Transverse colon (tissue), 4 donors: ENCODE data around the gene DISC1. TPM values are rescaled to one million over a fixed set of nuclear protein-coding genes. Genes with fewer than 3 reads are reported as not detected.
"Not testable (repeated sequence)": the region's sequence is repeated elsewhere in the genome, so short reads cannot be mapped to it uniquely, and the experiment has no call there.

Experiments
- DNase-seq: peaks from one replicate; pipeline ENCODE4 v3.0.0-alpha.2; 2019
- H3K27ac ChIP-seq, 4 donors: fragments of 200-600 bp; sonication (generic); 2 replicates each; pipeline ENCODE4 v1.5.1; 2016 to 2018; ENCODE audit warnings: inconsistent platforms in 4 of 4
- H3K27me3 ChIP-seq: fragments of 200-600 bp; sonication (generic); 2 replicates; pipeline ENCODE4 v1.5.1; 2017; ENCODE audit warnings: inconsistent platforms
- H3K36me3 ChIP-seq, 4 donors: fragments of 200-600 bp; sonication (generic); 2 replicates each; pipeline ENCODE4 v1.5.1; 2017 to 2019; ENCODE audit warnings: inconsistent platforms in 4 of 4
- H3K4me1 ChIP-seq, 4 donors: fragments of 200-600 bp; sonication (generic); 2 replicates each; pipeline ENCODE4 v1.5.1; 2017 to 2020; ENCODE audit warnings: inconsistent platforms in 4 of 4
- H3K4me3 ChIP-seq, 4 donors: fragments of 200-600 bp; sonication (generic); 1 replicate in 1 of 4; 2 replicates in 3 of 4; pipeline versions ENCODE4 v1.5.1 to v1.6.1; 2017 to 2019; ENCODE audit warnings: inconsistent platforms in 4 of 4
- H3K9me3 ChIP-seq, 2 donors: fragments of 200-600 bp; sonication (generic); 2 replicates each; pipeline ENCODE4 v1.5.1; 2017 to 2019; ENCODE audit warnings: inconsistent platforms in 2 of 2
- CTCF ChIP-seq, 5 experiments: fragments of 200-600 bp in 3 of 5; fragments of 450-650 bp in 2 of 5; sonication (generic) in 3 of 5; IDR thresholded peaks; 1 replicate in 2 of 5; 2 replicates in 3 of 5; pipeline ENCODE4 v1.5.1; 2016 to 2017; ENCODE audit warnings: antibody characterized with exemption in 5 of 5, inconsistent platforms in 3 of 5, mild to moderate bottlenecking in 2 of 5, moderate library complexity in 1 of 5
- EP300 ChIP-seq: sonication (generic); formaldehyde crosslinking; IDR thresholded peaks from one replicate; pipeline ENCODE4 v1.6.1; 2017; ENCODE audit warnings: antibody characterized with exemption, low read depth
- POLR2A ChIP-seq: fragments of 450-650 bp; IDR thresholded peaks from one replicate; pipeline ENCODE4 v1.6.1; 2016; ENCODE audit warnings: antibody characterized with exemption, mild to moderate bottlenecking, moderate library complexity
- POLR2AphosphoS5 ChIP-seq, 3 donors: sonication (generic); formaldehyde crosslinking; IDR thresholded peaks; one replicate each; pipeline ENCODE4 v1.6.1; 2016; ENCODE audit warnings: antibody characterized with exemption in 3 of 3
- WGBS, 2 donors: methylation state at CpG; one replicate each; pipeline ENCODE4 v1.1.5; 2018; ENCODE audit warnings: low coverage in 1 of 2; 5-methylcytosine and 5-hydroxymethylcytosine counted together
- in situ Hi-C, 4 donors: fragments of 200-750 bp; cut with MboI; loops; one replicate each; pipeline versions ENCODE4 v1.15.0 to v1.15.1; 2017; ENCODE audit warnings: low sequenced_read_pairs in 3 of 4, low pct_ligation_motif_present in 1 of 4, low pct_unique_long_range_greater_than_20kb in 1 of 4
- intact Hi-C: fragments of 100-400 bp; cut with DNase I; formaldehyde crosslinking; loops from one replicate; pipeline ENCODE4 v1.15.1; 2023; ENCODE audit warnings: low total_unique reads
- total RNA-seq, 4 donors: library from RNA; depleted of rRNA; stranded (reverse); fragments of >200 nt; gene quantifications; one replicate each; pipeline ENCODE4 v1.1.0, GENCODE V29; 2016

The DISC1 gene
- total RNA-seq, 4 donors from 2014 or later = 7.8 to 20.3 (median 11.5) TPM

DNA sequence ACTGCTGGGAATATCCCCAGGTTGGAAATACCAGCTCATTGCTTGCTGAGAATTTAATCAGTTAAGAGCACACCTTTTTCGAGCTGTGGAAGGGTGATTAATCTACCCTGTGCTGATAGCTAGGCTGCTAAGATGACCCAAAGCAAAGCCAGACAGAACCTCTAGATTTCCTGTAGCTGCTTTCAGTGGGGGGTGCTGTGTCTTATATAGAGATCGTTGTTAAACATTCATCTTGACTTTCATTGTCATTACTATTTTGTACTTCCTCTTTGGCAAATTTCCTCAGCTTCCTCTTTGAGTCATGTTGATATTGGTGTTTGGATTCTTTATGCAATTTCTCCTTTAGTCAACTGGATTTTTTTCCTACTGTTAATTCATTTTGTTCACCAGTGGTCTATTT, 155.3 kb downstream of the DISC1 start:
- intact Hi-C loops (no loop called here), in situ Hi-C loops (no loop called here)
- Histone ChIP-seq H3K9me3 (no peaks in the 10 kb centered on the region), H3K4me1 (peaks cover 0 to 13% (median 2%) of the 10 kb centered on the region in 4 donors), H3K27ac (no peak overlapping the region), H3K27me3 (no peaks in the 10 kb centered on the region), H3K4me3 (no peak overlapping the region), H3K36me3 (no peaks in the 10 kb centered on the region)
- DNase-seq = no peak
- WGBS, 2 donors = 52% methylated on average over 2 of the region's 2 CpGs; no CpG with 5 or more reads in 1 of the 2 donors
- no peak for TF ChIP-seq POLR2AphosphoS5 (IDR thresholded peaks at IDR 0.05)
- TF ChIP-seq EP300 = no peak
- no peak for TF ChIP-seq CTCF (IDR thresholded peaks at IDR 0.05)
- no peak for TF ChIP-seq POLR2A

- 96 to 97% methylated on average over 2 of the region's 2 CpGs for WGBS, 2 donors
- H3K4me3 ChIP-seq, H3K36me3 ChIP-seq, in situ Hi-C loops, H3K4me1 ChIP-seq, H3K27ac ChIP-seq, intact Hi-C loops, DNase-seq, H3K9me3 ChIP-seq, H3K27me3 ChIP-seq: not testable (repeated sequence)
Observed at GRCh38 chr1:231785073-231785472, 158.5 kb downstream of the DISC1 start.

DNA sequence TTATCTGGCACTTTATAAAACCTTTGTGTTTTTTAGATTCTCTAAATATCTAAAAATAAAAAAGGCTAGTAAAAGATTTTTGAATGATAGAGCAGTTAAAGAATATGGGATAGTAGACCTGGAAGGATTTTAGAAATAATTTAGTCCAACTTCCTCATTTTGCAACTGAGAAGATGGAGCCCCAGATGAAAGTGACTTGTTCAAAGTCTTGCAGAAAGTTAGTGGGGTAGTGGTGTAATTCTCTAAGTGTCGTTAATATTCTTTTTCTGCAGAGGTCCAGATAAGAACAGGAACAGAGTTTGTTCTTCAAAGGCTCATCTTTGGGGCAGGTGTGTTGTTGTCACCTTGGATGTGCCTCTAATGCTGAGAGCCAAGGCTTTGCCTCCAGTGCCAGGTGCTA, 159.5 kb downstream of the DISC1 start:
- H3K36me3 ChIP-seq = no peaks in the 10 kb centered on the region
- H3K9me3 ChIP-seq = no peaks in the 10 kb centered on the region
- DNase-seq = no peak
- intact Hi-C loops = no loop called here
- no peak overlapping the region for H3K27ac ChIP-seq
- in situ Hi-C loops = no loop called here
- H3K4me3 ChIP-seq = no peak overlapping the region
- H3K27me3 ChIP-seq = no peaks in the 10 kb centered on the region
- TF ChIP-seq POLR2A (no peak), POLR2AphosphoS5 (IDR thresholded peaks at IDR 0.05) (no peak), CTCF (IDR thresholded peaks at IDR 0.05) (no peak), EP300 (no peak)
- WGBS, 2 donors = 78 to 82% methylated on average over 1 of the region's 1 CpG
- H3K4me1 ChIP-seq = no peaks in the 10 kb centered on the region

DNA sequence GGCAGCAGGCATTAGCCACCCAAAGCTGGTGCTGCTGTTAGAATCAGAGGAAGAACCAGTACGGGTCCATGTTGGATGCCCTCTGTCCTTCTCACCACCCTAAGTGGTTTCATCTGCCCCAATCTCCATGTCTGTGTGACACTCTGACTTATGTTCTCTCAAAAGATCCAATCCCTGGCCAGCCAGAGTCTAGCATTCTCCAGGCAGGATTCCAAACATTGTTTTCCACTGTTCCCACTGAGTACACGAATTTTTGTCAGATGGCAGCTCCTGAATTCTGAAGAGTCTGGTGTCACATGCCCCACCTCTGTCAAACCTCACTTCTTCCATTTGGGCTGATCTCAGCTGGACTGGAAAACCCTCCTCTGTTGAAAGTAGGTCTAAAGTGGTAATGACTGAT, 166.0 kb downstream of the DISC1 start:
- Histone ChIP-seq H3K36me3 (no peaks in the 10 kb centered on the region), H3K27ac (no peak overlapping the region), H3K9me3 (no peaks in the 10 kb centered on the region), H3K27me3 (no peaks in the 10 kb centered on the region), H3K4me3 (no peak overlapping the region), H3K4me1 (no peaks in the 10 kb centered on the region)
- intact Hi-C loops = no loop called here
- no peak for TF ChIP-seq POLR2A
- no peak for TF ChIP-seq POLR2AphosphoS5 (IDR thresholded peaks at IDR 0.05)
- no peak for TF ChIP-seq EP300
- TF ChIP-seq CTCF (IDR thresholded peaks at IDR 0.05) = no peak
- no peak for DNase-seq
- in situ Hi-C loops = no loop called here
- WGBS, 2 donors = 73% methylated on average over 2 of the region's 2 CpGs; no CpG with 5 or more reads in 1 of the 2 donors

GRCh38 chr1:231793893-231794292, 167.3 kb downstream of the DISC1 start:
- no peak overlapping the region for H3K4me3 ChIP-seq
- TF ChIP-seq POLR2AphosphoS5 (IDR thresholded peaks at IDR 0.05) (no peak), POLR2A (no peak), CTCF (IDR thresholded peaks at IDR 0.05) (no peak), EP300 (no peak)
- H3K36me3 ChIP-seq = no peaks in the 10 kb centered on the region
- intact Hi-C loops (no loop called here), in situ Hi-C loops (no loop called here)
- no peak for DNase-seq
- no peaks in the 10 kb centered on the region for H3K27me3 ChIP-seq
- H3K9me3 ChIP-seq = no peaks in the 10 kb centered on the region
- H3K4me1 ChIP-seq = no peaks in the 10 kb centered on the region
- H3K27ac ChIP-seq = no peak overlapping the region
- 88 to 95% methylated on average over 6 of the region's 6 CpGs for WGBS, 2 donors
